Esophagus (tissue), 2 donors: ENCODE data around the gene FBXL19. TPM values are rescaled to one million over a fixed set of nuclear protein-coding genes. Genes with fewer than 3 reads are reported as not detected.

ENCODE experiments used
- H3K27ac ChIP-seq, 2 donors: one replicate each; pipeline ENCODE4 v1.5.1; 2013; ENCODE audit warnings: low read depth in 2 of 2, mild to moderate bottlenecking in 2 of 2, inconsistent platforms in 1 of 2, low read length in 1 of 2, moderate library complexity in 1 of 2
- H3K27me3 ChIP-seq, 2 donors: one replicate each; pipeline ENCODE4 v1.6.1; 2013; ENCODE audit warnings: low read length in 2 of 2, control low read depth in 1 of 2, mild to moderate bottlenecking in 1 of 2; ENCODE audit not compliant: insufficient read depth in 2 of 2, control insufficient read depth in 1 of 2
- H3K36me3 ChIP-seq, 2 donors: one replicate each; pipeline ENCODE4 v1.6.1; 2013; ENCODE audit warnings: low read length in 1 of 2; ENCODE audit not compliant: control insufficient read depth in 2 of 2, insufficient read depth in 2 of 2
- H3K4me1 ChIP-seq, 2 donors: one replicate each; pipeline ENCODE4 v1.6.1; 2013; ENCODE audit warnings: low read length in 1 of 2; ENCODE audit not compliant: control insufficient read depth in 2 of 2, insufficient read depth in 2 of 2
- H3K4me3 ChIP-seq, 2 donors: one replicate each; pipeline ENCODE4 v1.5.1; 2013; ENCODE audit warnings: low read length in 2 of 2, mild to moderate bottlenecking in 2 of 2, low read depth in 1 of 2, moderate library complexity in 1 of 2
- H3K9me3 ChIP-seq, 2 donors: one replicate each; pipeline ENCODE4 v1.6.1; 2013; ENCODE audit warnings: mild to moderate bottlenecking in 2 of 2, low read depth in 1 of 2, low read length in 1 of 2, moderate library complexity in 1 of 2; ENCODE audit not compliant: control insufficient read depth in 2 of 2, insufficient read depth in 1 of 2
- WGBS, 2 donors: extraction: QIAGEN DNeasy Blood & Tissue Kit; methylation state at CpG; one replicate each; pipeline ENCODE4 v1.1.7; 2013; 5-methylcytosine and 5-hydroxymethylcytosine counted together
- polyA plus RNA-seq, 2 donors: library from polyadenylated mRNA; stranded (reverse); fragments of 200-250 nt; gene quantifications; one replicate each; pipeline ENCODE4 v1.2.3, GENCODE V29; 2013
- donor health status: healthy with polysubstance abuse.
- donor health status: Bipolar disorder and iron deficiency.

FBXL19 gene
- polyA plus RNA-seq, 2 donors = 10.7 to 35.6 TPM

DNA sequence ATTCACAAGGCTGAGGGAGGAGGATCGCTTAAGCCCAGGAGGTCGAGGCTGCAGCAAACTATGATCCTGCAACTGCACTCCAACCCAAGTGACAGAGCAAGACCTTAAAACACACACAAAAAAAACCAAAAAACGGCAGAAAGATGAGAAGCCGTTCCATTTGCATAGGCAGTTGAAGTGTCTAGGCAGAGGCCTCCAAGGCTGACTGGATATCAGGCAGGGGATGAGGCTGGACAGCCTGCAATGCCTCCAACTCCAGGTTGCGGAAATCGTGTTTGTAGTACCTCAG, 2.0 kb upstream of the FBXL19 start:
- no peaks in the 10 kb centered on the region for H3K27me3 ChIP-seq
- WGBS, 2 donors = 23 to 25% methylated on average over 6 of the region's 6 CpGs
- H3K36me3 ChIP-seq = peaks cover 0 to 4% of the 10 kb centered on the region in 2 donors
- H3K27ac ChIP-seq = peak overlapping the region; percentile 91 to 95
- peak overlapping the region; percentile 46 to 78 for H3K4me3 ChIP-seq
- no peaks in the 10 kb centered on the region for H3K9me3 ChIP-seq
- no peaks in the 10 kb centered on the region for H3K4me1 ChIP-seq

DNA sequence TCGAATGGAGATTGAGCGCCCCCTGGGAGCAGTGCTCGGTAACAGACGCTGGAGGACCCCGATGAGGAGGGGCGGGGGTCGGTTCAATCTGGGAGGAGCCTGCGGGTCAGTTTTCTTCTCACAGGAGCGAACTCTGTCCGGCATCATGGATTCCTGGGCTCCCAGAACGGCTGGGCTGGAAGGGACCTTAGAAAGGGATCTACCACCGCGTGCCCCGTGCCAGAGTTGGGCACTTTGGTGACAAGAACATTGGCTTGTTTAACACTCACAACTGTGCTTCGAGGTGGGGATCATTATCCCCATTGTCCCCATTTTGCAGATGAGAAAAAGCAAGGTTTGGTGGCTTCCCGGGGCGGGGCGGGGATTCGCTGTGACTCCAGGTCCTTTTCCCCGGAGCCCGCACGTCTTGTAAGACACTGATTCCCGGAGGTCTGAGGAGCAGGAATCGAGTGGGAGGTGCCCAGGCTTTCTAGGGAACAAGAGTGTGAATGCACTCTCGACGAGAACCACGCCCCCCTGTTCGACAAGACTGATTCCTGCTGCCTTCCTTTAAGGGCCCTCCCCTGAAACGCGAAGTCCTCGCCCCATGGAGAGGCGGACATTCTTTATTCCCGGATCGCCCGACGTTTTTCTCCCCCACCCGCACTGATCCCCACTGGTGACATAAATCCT, 1.5 kb upstream of the FBXL19 start:
- no peaks in the 10 kb centered on the region for H3K9me3 ChIP-seq
- 0% methylated on average over 37 of the region's 37 CpGs for WGBS, 2 donors
- H3K36me3 ChIP-seq = peaks cover 0 to 4% of the 10 kb centered on the region in 2 donors
- H3K27ac ChIP-seq = peak overlapping the region; percentile 91 to 95
- peak overlapping the region; percentile 46 to 78 for H3K4me3 ChIP-seq
- no peaks in the 10 kb centered on the region for H3K4me1 ChIP-seq
- no peaks in the 10 kb centered on the region for H3K27me3 ChIP-seq

DNA sequence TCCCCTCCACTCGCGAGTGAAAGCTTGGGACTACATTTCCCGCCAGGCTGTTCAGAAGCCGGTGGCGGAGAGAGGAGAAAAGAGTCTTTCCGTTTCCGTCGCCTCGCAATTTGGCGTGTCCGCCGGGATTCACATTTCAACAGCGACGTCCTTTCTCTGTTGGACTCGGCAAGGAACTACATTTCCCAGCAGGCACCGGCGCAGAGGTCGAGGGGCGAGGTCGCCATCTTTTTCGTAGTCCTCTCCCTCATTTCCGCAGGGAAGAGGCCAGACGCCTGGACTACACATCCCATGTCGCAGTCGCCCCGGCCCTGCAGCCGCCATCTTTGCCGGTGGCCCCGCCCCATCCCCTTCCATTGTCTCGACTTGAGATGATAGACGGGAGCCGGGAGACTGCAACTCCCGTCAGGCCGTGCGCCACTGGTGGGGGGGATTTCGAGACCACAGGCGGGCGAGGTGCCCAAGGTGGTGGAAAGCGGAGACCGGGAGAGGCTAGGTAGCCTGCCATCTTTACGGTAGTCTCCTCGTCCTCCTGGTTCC, 882 bp upstream of the FBXL19 start:
- WGBS, 2 donors = 0% methylated on average over 42 of the region's 42 CpGs
- Histone ChIP-seq H3K27me3 (no peaks in the 10 kb centered on the region), H3K36me3 (peaks cover 0 to 4% of the 10 kb centered on the region in 2 donors), H3K4me1 (peaks cover 1 to 3% of the 10 kb centered on the region in 2 donors), H3K9me3 (no peaks in the 10 kb centered on the region), H3K27ac (peak overlapping the region; percentile 97 to 99), H3K4me3 (peak overlapping the region; percentile 60 to 78)

DNA sequence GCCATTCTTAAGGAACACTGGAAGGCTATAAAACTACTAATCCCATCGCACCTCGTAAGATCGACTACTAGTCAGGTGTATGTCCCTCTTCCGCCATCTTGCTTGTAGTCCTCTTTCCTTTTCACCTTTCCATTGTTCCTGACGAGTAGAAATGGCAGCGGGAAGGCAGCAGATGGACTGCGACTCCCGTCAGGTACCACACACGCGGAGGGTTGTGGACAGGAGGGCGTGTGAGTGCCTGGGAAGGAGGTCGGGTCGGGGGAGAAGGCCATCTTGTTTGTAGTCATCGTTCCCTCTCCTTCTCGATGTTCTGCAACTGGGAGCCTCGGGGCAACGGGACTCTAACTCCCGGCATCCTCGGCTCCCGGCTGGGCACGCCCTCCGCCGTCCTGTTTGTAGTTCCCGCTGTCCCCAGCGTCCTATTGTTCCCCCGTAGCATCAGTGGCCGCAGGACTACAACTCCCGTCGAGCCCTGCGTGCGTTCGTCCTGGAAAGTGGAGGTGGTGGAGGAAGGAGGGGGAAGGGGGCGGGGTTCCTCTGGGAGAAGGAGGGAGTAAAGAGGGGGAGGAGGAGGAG, 324 bp upstream of the FBXL19 start:
- Histone ChIP-seq H3K4me1 (peaks cover 2 to 3% of the 10 kb centered on the region in 2 donors), H3K36me3 (peaks cover 0 to 5% of the 10 kb centered on the region in 2 donors)
- 0% methylated on average over 33 of the region's 33 CpGs for WGBS, 2 donors

DNA sequence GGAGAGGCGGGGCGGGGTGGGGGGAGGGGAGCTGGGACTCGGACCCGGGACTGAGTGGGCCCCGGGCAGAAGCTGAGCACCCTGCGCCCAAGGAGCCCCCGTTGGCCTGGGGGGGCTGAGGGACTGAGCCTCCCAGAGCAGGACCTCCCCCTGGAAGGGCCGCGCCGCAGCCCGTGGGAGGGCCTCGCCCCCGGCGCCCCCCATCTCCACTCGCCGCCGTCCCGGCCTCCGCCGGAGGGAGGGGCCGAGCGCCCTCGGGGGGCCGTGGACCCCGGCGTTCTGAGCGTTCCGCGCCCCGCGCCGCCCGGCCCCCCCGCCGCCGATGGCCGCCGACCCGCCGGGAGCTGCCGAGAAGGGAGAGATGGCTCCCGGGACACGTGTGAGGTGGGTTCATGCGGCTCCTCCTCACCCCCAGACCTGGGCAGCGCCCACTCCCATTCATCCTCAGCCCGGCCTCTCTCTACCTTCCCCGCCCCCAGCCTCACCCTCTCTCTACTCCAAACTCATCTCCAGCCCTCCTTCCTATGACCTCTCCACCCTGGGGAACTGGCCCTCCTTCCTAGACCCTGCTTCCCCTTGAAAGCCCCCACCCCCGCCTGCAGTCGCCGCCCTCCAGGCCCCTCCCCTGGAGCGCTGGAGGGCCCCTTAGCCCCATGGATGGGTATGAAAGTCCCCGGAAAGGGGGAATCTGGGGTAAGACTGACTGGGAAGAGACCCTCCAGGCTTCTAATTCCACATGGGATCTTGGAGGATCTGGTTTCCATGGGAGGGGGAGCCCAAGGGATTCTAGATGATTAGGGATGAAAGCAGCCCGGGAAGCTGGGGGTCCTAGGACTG, 922 bp downstream of the FBXL19 start:
- peak overlapping the region; percentile 58 to 61 for H3K27ac ChIP-seq
- 3 to 11% methylated on average over 12 to 53 of the region's 53 CpGs for whole genome bisulfite sequencing, 2 donors
- H3K4me1 ChIP-seq = peaks cover 2 to 3% of the 10 kb centered on the region in 2 donors
- H3K9me3 ChIP-seq = no peaks in the 10 kb centered on the region
- H3K27me3 ChIP-seq = no peaks in the 10 kb centered on the region
- H3K36me3 ChIP-seq = peaks cover 0 to 7% of the 10 kb centered on the region in 2 donors
- H3K4me3 ChIP-seq = peak overlapping the region; percentile 58 to 78

More for the DNA sequence above, 324 bp upstream of the FBXL19 start:
- Histone ChIP-seq H3K27me3 (no peaks in the 10 kb centered on the region), H3K27ac (peak overlapping the region; percentile 97 to 99), H3K9me3 (no peaks in the 10 kb centered on the region), H3K4me3 (peak overlapping the region; percentile 60 to 78)

DNA sequence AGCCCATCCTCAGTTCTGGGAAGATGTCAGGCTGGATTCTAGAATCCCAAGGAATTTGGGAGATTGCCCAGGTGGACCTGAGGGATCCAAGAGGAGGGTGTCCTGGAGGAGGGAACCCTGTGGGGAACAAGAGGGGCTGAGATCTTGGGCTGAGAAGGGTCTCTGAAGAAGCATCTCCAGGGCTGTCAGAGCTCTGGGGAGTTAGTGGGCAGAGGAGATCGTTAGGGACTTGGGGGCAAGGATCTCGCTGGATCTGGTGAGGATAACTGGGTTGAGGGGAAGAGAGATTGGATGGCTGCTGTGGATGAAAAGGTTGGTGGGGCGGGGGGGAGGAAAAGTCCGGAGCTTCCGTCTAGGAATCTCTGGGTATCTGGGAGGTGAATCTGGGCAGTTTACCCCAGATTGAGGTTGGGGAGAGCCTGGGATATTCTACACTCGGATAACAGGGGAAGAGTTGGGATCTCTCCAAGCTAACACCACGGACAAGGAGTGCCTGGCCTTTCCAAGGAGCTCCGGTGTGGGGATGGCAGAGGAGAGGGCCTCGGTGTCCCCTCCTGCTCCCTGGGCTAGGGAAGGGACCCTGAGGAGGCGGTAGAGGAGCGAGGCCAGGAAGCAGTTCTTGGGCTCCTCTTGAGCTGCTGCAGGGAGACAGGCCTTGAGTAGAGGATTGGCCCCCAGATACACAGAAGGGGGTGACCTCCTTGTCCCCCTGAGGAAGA, 1.7 kb downstream of the FBXL19 start:
- peak overlapping the region in 1 of 2 donors; percentile 61 for H3K27ac ChIP-seq
- H3K4me3 ChIP-seq = peak overlapping the region; percentile 1 to 78
- peaks cover 0 to 10% of the 10 kb centered on the region in 2 donors for H3K36me3 ChIP-seq
- no peaks in the 10 kb centered on the region for H3K27me3 ChIP-seq
- H3K4me1 ChIP-seq = peaks cover 2 to 3% of the 10 kb centered on the region in 2 donors
- WGBS, 2 donors = 64 to 66% methylated on average over 11 of the region's 11 CpGs
- H3K9me3 ChIP-seq = no peaks in the 10 kb centered on the region

DNA sequence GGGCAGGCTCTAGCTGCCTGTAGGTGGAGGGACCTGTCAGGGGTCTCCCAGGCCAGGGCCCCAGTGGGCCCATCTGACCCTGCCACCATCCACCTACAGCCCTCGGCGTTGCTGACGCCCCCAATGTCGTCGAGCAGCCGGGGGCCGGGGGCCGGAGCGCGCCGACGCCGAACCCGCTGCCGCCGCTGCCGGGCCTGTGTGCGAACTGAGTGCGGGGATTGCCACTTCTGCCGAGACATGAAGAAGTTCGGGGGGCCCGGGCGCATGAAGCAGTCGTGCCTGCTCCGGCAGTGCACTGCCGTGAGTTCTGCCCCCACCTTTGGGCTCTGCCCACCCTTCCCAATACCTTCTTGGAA, 2.2 kb downstream of the FBXL19 start:
- H3K9me3 ChIP-seq = no peaks in the 10 kb centered on the region

DNA sequence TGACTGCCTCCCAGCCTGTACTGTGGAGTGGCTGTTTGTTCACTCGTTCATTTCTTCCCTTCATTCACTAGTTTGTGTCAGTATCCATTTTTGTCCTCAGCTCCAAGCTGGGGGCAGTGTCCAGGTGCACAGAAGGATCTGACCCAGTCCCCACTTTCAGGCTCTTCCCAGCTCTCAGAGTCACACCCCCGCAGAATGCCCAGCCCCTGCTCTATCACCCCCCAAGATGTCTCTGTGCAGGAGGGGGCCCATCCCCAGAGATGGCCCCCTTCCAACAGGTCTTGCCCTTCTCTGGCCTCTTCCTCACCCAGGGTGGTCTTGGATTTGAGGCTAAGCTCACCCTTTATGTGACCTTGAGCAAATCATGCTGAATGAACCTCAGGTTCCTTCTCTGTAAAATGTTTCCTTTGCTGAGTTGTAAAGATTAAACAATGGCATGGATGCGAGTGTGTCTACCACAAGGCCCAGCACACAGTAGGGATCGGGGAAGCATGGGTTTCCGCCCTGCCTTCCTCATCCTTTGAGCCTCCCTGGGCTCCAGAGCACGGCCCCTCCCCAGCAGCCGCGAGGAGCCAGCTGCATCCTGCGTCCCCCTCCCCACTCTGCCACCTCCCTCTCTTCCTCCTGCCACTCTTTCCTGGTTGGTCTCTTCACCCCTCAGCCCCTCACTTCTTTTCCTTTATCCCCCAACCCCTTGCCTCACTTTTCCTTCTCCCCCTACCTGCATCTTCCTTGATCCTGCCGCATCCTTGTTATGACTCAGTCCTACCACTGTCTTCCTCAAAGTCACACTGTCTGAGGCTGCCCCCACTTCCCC, 2.8 kb downstream of the FBXL19 start:
- Histone ChIP-seq H3K27ac (no peak overlapping the region), H3K4me3 (no peak overlapping the region), H3K4me1 (peaks cover 2 to 3% of the 10 kb centered on the region in 2 donors), H3K9me3 (no peaks in the 10 kb centered on the region), H3K36me3 (peaks cover 8 to 18% of the 10 kb centered on the region in 2 donors), H3K27me3 (no peaks in the 10 kb centered on the region)
- WGBS, 2 donors = 66 to 70% methylated on average over 10 of the region's 10 CpGs

More for the DNA sequence above, 2.2 kb downstream of the FBXL19 start:
- Histone ChIP-seq H3K27me3 (no peaks in the 10 kb centered on the region), H3K36me3 (peaks cover 2 to 15% of the 10 kb centered on the region in 2 donors), H3K27ac (no peak overlapping the region), H3K4me1 (peaks cover 2 to 3% of the 10 kb centered on the region in 2 donors), H3K4me3 (no peak overlapping the region)
- WGBS, 2 donors = 84 to 85% methylated on average over 8 to 26 of the region's 26 CpGs
